HG03039 (cell line): ENCODE measurements around the gene PRSS53.
A peak's percentile ranks its signal among the peaks of the same experiment; 100 is the strongest.

Experiments used
- ATAC-seq: cut with Tn5 transposase; IDR thresholded peaks from one replicate; pipeline ENCODE4 v1.9.1; 2021; ENCODE audit warnings: mild to moderate bottlenecking, moderate library complexity; ENCODE audit not compliant: unreplicated experiment

The PRSS53 gene

DNA sequence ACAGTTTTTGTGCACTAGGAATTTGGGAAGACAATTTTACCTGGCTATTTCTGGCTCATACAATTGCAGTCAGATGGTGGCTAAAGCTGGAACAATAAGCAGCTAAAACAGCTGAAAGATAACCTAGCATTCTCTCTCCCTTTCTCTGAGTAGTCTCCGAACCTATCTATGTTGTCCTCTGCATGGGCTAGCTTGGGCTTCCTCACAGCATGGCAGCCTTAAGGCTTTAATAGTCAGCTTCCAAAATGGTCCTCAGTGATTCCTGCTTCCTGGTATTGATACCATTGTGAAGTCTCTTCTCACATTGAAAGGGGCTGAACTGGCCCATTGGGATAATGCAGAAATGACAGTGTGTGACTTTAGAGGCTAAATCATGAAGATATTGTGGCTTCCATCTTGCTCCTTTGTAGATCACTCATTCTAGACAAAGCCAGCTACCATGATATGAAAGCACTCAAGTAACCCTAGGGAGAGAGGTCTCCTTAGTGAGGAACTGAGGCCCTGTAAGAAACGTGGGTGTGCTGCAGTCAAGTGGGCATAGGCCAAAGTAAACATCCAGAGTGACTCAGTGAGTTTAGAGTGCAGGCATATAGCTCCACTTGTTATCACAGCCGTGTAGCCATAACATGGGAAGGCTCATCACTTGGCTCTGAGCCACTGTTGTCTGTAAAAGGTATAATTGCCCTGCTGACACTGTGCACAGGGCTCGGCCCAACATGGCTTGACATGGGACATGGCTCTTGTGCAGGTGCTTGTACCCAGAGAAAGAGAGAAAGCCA is 11.3 kb upstream of the PRSS53 start:
- ATAC-seq = no peak

GRCh38 chr16:31094424-31095120 is 5.8 kb upstream of the PRSS53 start, which contains the start of gene VKORC1:
TSS of gene VKORC1 (minus strand) at chr16:31094797. CDS start at chr16:31094729, 68 bp downstream.
- ATAC-seq = peak; percentile 70

DNA sequence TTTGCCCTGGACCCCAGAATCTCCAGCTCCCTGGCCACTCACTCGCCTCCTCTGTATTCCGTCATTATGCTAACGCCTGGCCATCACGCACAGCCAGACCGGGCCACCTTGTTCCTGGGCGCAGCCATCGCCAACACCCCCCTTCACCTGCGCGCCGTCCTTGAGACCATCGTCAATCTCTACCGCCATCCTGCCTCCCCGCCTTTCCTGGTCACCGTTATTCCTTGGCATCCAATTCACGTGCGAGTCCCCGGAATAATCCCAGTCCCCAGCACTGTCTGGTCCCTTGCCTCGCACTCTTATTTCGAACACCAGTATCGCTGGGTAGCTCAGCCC is 5.3 kb upstream of the PRSS53 start:
- ATAC-seq = no peak

DNA sequence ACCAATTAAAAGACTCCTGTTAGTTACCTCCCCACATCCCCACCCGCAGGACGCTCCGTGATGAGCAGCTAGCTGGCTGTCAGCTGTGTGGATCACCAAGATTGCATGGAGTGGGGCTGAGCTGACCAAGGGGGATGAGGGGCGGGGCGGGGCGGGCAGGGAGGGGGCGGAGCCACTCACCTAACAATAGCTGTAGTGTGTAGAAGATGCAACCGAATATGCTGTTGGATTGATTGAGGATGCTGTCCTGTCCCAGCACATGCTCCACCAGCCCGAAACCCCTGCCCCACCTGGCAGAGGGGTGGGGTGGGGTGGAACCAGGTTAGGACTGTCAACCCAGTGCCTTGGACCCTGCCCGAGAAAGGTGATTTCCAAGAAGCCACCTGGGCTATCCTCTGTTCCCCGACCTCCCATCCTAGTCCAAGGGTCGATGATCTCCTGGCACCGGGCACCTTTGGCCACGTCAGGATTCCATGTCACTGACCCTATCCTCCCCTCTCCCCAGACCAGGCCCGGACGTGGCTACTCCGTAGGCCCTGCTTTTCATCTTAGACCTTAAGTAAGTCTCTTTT is 4.5 kb upstream of the PRSS53 start:
- no peak for ATAC-seq

DNA sequence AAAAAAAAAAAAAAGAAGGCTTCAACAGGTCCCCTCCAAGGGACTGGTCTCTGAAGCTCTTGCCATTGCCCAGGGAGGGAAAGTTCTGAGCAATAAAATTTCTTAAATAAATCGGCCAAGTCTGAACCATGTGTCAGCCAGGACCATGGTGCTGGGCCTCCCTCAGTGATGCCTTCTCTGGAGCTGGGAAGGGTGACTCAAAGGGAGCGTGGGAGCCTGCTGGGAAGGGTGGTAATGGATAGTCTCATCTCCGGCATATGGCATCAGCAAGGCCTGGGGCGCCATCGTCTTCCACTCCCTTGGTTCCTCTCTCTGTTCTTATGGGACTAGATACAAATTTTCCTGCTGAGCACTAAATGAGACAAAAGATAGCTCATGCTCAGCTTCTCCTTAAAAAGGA is 3.6 kb upstream of the PRSS53 start:
- ATAC-seq = no peak

DNA sequence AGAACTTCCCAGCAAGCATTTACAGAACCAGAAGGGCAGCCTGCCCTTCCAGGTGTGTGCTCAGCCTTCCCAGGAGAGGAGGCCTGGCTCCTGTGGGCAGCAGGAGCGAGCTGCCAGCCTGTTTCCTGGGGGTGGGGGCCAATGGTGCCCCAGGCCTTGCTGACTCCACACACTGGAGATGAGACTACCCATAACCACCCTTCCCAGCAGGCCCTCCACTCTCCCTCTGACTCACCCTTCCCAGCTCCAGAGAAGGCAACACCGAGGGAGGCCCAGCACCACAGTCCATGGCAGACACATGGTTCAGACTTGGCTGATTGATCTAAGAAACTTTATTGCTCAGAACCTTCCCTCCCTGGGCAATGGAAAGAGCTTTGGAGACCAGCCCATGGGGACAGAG is 1.8 kb upstream of the PRSS53 start:
- ATAC-seq = no peak

GRCh38 chr16:31089199-31089598 is 456 bp upstream of the PRSS53 start:
- ATAC-seq = no peak

DNA sequence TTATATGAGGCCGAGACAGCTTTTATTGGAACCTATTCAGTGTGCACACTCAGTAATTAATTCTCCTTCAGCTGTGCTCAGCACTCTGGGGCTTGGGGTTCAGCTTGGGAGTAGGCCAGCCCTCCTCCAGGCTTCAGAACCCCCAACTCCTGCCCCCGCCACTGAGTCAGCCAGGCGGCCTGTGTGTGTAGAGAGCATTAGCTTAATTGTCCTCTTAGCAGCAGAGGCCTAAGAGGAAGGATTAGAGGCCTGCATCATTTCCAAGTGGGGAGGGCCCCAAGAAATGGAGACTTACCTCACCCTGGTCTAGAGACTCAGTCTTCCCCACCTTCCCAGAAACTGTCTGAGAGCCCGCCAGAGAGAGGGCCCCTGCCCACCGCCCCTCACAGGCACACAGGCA is 772 bp downstream of the PRSS53 start:
- ATAC-seq = no peak

GRCh38 chr16:31087481-31087880 is 1.3 kb downstream of the PRSS53 start:
- no peak for ATAC-seq

DNA sequence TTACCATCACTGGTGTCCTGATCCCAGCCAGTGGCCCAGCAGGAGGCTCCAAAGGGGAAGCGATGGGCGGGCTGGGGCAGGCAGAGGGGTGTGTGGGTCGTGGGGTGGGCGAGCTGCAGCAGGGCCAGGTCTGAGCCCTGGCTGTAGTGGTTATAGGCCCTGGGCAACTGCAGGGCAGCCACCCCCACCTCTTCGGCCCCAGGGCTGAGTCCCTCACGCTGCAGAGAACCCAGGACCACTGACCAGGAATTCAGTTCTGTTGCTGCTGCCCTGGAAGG is 2.2 kb downstream of the PRSS53 start:
- no peak for ATAC-seq

DNA sequence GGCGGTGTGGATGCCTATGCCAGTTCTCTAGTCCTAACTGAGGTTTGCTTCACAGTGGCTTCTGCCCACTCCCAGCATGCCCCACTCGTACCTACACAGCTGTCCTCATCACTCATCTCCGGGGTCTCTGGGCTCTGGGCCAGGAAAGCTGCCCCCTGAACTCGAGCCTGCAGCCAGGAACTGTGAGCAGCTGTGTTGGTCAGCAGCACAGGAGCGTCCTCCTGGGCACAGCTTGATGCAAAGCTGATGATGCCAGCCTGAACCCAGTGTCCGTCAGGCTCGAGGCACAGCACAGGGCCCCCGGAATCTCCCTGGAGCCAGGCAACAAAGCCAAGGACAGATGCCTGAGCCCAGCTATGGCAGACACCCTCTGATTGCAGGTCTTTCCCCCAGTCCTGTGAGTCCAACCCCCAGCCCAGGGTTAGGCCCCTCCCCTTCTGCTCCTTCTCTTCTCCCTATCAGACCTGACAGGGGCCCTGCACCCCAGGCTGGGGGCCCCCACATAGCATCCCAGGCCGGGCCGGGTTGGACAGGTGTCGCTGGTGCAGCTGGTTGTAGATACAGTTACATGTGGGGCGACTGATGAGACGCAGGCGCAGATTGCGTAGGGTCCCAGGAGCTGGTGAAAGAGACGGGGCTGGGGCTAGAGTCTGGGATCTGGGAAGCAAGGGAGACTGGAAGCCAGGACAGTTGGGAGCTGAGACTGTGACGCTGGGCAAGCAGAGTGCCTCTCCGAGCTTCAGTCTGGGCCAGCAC is 2.7 kb downstream of the PRSS53 start:
- ATAC-seq = no peak

DNA sequence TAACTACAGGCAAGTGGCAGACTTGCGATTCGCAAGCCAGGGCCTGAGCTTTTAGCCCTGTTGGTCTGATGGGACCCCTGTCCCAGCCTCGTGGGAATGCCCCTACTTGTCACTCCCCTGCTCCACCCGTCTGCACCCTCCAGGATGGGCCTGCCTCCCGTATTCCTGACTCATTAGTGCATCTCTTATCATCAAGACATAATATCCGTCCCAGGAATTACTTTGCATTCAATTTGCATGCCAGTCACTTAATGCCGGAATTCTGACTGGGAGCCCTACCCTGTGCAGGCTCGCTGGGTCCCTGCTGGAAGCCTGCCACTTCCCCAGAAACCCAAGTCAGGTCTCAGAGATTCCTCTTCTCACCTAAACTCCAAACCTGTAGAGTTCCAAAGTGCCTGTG is 3.3 kb downstream of the PRSS53 start:
- no peak for ATAC-seq

DNA sequence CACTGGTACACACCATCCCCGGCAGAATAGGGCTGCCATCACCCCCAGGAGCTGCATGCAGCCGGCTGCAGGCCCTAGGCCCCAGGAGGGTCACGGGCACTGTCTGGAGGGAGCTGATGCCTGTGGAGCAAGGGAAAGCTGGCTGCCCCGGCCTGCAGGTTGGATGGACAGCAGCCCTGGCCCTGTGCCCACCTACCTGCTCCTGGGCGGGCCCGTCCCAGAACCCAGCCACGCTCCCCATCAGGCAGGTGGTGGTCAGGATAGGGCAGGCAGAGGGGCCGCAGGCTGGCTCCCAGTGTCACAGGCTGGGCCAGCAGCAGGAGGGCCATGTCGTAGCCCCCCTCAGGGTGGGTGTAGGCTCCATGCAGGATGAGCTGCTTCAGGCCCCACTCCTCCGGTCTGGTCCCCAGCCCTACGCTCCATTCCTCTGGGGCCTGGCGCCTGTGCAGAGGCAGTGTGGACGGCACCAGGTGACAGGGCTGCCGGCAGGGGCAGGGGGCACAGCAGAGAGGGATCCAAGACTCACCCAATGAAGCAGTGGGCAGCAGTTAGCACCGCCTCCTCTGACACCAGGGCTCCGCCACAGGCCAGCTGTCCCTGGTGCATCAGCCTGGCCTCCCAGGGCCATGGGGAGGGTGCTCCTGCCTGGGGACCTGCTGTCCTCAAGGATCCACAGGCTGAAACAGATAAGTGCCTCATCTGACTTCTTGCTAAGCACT is 4.0 kb downstream of the PRSS53 start:
- ATAC-seq = no peak

DNA sequence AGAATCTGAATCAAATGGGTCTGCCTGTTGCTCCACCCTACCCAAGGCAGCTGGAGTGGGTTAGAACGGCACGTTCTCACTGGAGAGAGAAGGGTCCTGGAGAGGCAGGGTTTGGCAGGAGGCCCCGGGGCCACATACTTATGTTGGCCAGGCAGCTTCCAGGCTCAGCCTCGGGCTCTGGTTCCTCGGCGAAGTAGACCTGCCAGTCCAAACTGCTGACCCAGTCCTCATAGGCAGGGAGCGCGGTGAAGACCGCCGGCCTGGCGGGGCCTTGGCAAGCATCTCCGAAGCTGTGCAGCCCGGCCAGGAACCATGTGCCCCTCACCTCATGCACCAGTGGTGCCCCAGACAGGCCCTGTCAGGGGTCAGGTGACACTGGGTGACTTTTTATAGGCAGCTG is 4.8 kb downstream of the PRSS53 start:
- ATAC-seq = no peak

DNA sequence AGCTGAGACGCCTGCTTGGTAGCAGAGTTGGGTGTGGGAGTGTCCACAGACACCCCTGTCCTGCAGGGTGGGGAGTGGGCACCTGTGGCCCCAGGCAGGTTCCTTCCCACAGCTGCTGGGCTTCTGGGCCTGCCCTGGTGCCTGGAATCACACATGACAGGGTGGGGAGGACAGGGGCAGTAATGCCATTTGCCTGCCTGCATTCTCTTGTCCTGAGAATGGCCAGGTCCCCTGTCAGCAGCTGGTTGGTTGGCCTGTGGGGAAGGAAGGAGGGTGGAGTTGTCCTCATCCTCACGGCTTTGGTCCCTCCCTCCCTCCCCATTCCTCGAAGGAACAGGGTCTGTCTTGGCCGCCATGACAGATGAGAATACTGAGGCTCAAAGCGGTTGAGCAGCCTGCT is 5.2 kb downstream of the PRSS53 start:
- ATAC-seq = no peak

- no peak for ATAC-seq
Measured at GRCh38 chr16:31083081-31083480, 5.7 kb downstream of the PRSS53 start.

GRCh38 chr16:31082368-31083045 is 6.2 kb downstream of the PRSS53 start:
- ATAC-seq = no peak

DNA sequence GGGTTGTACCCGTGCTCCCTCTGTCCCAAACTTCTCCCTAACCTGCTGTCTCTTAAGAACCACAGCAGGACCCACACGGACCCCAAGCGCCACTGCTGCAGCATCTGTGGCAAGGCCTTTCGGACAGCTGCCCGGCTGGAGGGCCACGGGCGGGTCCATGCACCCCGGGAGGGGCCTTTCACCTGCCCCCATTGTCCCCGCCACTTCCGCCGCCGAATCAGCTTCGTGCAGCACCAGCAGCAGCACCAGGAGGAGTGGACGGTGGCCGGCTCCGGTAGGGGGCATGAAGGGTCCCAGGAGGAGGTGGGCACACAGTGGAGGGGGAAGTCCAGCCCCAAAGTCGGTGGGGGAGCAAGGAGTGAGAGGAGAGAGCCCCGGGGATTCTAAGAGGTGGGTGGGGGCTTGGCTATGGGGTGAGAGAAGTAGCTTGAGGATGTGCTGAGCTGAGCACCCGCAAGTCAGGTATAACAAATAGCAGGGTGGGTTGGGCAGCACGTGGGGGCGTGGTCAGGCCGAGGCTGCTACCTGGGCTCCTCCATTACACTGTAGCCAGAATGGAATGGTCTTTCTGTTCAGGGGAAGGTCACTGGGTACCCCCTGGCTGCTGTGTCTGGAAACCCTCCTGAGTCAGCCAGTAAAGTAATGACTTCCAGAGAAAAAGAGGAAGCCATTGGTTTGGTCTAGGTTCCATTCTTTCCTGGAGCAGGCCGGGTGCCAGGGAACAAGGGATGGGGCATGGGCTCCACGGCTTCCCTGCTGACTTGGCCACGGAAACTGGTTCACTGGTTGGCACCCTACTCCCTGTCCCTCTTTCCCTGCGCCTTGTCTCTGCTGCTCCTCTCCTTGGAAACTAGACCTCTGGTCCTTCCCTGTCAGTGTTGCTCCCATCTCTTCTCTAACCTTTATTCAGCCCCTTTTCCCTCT is 7.1 kb downstream of the PRSS53 start:
- no peak for ATAC-seq

DNA sequence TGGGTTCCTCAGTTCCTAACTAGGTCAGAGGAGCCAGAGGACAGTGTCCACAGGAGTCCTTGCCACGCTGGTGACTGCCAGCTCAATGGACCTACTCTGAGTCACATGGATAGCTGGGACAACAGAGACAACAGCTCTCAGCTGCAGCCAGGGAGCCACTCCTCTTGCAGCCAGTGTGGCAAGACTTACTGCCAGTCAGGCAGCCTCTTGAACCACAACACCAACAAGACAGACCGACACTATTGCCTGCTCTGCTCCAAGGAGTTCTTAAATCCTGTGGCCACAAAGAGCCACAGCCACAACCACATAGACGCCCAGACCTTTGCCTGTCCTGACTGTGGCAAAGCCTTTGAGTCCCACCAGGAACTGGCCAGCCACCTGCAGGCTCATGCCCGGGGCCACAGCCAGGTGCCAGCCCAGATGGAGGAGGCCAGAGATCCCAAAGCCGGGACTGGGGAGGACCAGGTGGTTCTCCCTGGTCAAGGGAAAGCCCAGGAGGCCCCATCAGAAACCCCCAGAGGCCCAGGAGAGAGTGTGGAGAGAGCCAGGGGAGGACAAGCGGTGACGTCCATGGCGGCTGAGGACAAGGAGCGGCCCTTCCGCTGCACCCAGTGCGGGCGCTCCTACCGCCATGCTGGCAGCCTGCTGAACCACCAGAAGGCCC is 7.9 kb downstream of the PRSS53 start:
- no peak for ATAC-seq
